KMS-11 (cell line): ENCODE measurements around the gene GRM7.
"Not testable (repeated sequence)": the region's sequence is repeated elsewhere in the genome, so short reads cannot be mapped to it uniquely, and the experiment has no call there.

Experiments used
- H2AFZ ChIP-seq: fragments of 200-600 bp; sonication (generic); 2 replicates; pipeline ENCODE4 v1.6.1; 2016; ENCODE audit warnings: antibody characterized with exemption, mixed run types, low read depth
- H3K27ac ChIP-seq: fragments of 200-600 bp; sonication (generic); 2 replicates; pipeline ENCODE4 v1.6.1; 2016; ENCODE audit warnings: mild to moderate bottlenecking, mixed run types
- H3K27me3 ChIP-seq: fragments of 200-600 bp; sonication (generic); 2 replicates; pipeline ENCODE4 v1.6.1; 2017; ENCODE audit warnings: mild to moderate bottlenecking, low read depth, mixed run types, moderate library complexity; ENCODE audit not compliant: insufficient read depth
- H3K36me3 ChIP-seq: fragments of 200-600 bp; sonication (generic); 2 replicates; pipeline ENCODE4 v1.6.1; 2017; ENCODE audit warnings: mild to moderate bottlenecking, mixed run types; ENCODE audit not compliant: insufficient read depth
- H3K4me1 ChIP-seq: fragments of 200-600 bp; sonication (generic); 2 replicates; pipeline ENCODE4 v1.6.1; 2016; ENCODE audit warnings: mild to moderate bottlenecking, low read depth, mixed run types; ENCODE audit not compliant: poor library complexity, severe bottlenecking
- H3K4me2 ChIP-seq: fragments of 200-600 bp; sonication (generic); 2 replicates; pipeline ENCODE4 v1.7.0; 2016; ENCODE audit warnings: mild to moderate bottlenecking, mixed run types
- H3K4me3 ChIP-seq: fragments of 200-600 bp; sonication (generic); IDR thresholded peaks from 2 replicates; pipeline ENCODE4 v1.6.1; 2017; ENCODE audit warnings: low read depth, low read length, mixed read lengths; ENCODE audit not compliant: insufficient read depth
- H3K79me2 ChIP-seq: fragments of 200-600 bp; sonication (generic); 2 replicates; pipeline ENCODE4 v1.6.1; 2016; ENCODE audit warnings: low read depth, mixed run types; ENCODE audit not compliant: insufficient read depth
- H3K9ac ChIP-seq: fragments of 200-600 bp; sonication (generic); 2 replicates; pipeline ENCODE4 v1.6.1; 2016; ENCODE audit warnings: mild to moderate bottlenecking, mixed run types
- H4K20me1 ChIP-seq: fragments of 200-600 bp; sonication (generic); 2 replicates; pipeline ENCODE4 v1.6.1; 2016; ENCODE audit warnings: mild to moderate bottlenecking, mixed run types; ENCODE audit not compliant: insufficient read depth
- TF ChIP-seq, protein P1 (sequence below): fragments of 200-600 bp; sonication (generic); conservative IDR thresholded peaks from 2 replicates; pipeline ENCODE4 v1.6.1; 2017; ENCODE audit warnings: low read depth, mild to moderate bottlenecking, antibody characterized with exemption, low read length, moderate library complexity, mixed read lengths

Gene GRM7

DNA sequence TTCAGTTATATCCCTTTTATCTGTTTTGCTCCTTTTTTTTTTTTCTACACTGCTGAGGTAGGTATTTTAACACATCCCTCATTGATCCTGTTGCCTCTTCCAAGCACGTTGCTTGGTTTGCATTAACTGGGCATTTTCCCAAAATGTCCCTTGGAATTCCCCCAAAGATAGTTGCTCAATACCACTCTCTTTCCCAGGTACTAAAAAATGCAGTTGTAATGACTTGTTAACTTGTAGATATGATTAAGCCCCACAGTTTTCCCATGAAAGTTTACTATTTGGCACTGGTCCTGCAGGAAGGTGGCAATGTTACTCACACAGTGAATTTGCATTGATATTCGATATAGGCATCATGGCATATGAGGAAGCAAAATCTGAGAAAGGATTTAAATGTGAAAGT, 67.1 kb downstream of the GRM7 start:
- Histone ChIP-seq H3K4me1 (no peaks in the 10 kb centered on the region), H3K27ac (no peak overlapping the region), H3K9ac (no peak overlapping the region), H3K27me3 (no peaks in the 10 kb centered on the region), H3K4me3 (no peak overlapping the region), H3K36me3 (no peaks in the 10 kb centered on the region), H3K79me2 (no peaks in the 10 kb centered on the region), H4K20me1 (no peaks in the 10 kb centered on the region), H3K4me2 (no peak overlapping the region), H2AFZ (no peak overlapping the region)
- TF ChIP-seq, protein P1, sequence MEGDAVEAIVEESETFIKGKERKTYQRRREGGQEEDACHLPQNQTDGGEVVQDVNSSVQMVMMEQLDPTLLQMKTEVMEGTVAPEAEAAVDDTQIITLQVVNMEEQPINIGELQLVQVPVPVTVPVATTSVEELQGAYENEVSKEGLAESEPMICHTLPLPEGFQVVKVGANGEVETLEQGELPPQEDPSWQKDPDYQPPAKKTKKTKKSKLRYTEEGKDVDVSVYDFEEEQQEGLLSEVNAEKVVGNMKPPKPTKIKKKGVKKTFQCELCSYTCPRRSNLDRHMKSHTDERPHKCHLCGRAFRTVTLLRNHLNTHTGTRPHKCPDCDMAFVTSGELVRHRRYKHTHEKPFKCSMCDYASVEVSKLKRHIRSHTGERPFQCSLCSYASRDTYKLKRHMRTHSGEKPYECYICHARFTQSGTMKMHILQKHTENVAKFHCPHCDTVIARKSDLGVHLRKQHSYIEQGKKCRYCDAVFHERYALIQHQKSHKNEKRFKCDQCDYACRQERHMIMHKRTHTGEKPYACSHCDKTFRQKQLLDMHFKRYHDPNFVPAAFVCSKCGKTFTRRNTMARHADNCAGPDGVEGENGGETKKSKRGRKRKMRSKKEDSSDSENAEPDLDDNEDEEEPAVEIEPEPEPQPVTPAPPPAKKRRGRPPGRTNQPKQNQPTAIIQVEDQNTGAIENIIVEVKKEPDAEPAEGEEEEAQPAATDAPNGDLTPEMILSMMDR: no peak

DNA sequence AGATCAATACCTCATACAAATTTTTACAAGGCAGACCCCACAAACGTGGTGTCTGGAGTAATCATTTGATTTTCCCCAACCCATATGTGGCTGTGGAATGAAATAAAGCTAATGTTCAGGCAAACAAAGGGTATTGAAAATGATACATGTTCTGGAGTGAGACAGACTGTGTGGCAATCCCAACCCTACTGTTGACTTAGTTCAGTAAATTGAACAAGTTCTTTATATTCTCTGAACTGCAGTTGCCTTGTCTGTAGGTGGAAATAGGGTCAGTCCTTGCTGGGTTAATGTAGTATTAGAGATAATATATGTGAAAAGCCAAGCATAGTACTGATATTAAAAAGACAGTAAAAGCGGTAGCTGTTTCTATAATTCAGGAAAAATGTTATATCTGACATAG, 69.0 kb downstream of the GRM7 start:
- no peaks in the 10 kb centered on the region for H3K36me3 ChIP-seq
- no peak overlapping the region for H2AFZ ChIP-seq
- no peak overlapping the region for H3K4me3 ChIP-seq
- H3K27me3 ChIP-seq: no peaks in the 10 kb centered on the region
- H3K27ac ChIP-seq: no peak overlapping the region
- TF ChIP-seq, protein P1: no peak
- H3K4me1 ChIP-seq: no peaks in the 10 kb centered on the region
- no peaks in the 10 kb centered on the region for H4K20me1 ChIP-seq
- no peaks in the 10 kb centered on the region for H3K79me2 ChIP-seq
- no peak overlapping the region for H3K9ac ChIP-seq
- H3K4me2 ChIP-seq: no peak overlapping the region

DNA sequence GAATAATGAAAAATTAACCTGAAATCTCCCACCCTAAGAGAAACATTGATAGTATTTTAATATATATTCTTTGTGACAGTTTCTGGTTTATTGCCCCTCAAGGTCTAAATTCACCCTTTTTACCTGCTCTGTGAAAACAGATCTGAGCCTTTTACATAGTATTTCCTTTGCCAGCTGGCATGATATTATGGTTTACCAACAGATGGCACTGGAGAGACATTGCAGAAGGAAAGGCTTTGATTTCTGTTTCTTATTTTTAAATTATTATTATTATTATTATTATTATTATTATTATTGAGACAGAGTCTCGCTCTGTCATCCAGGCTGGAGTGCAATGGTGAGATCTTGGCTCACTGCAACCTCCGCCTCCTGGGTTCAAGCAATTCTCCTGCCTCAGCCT, 74.5 kb downstream of the GRM7 start:
- H3K36me3 ChIP-seq, H3K27me3 ChIP-seq, H3K4me3 ChIP-seq, H3K4me2 ChIP-seq, H3K9ac ChIP-seq, H3K79me2 ChIP-seq, H3K27ac ChIP-seq, H2AFZ ChIP-seq, H3K4me1 ChIP-seq, H4K20me1 ChIP-seq: not testable (repeated sequence)

DNA sequence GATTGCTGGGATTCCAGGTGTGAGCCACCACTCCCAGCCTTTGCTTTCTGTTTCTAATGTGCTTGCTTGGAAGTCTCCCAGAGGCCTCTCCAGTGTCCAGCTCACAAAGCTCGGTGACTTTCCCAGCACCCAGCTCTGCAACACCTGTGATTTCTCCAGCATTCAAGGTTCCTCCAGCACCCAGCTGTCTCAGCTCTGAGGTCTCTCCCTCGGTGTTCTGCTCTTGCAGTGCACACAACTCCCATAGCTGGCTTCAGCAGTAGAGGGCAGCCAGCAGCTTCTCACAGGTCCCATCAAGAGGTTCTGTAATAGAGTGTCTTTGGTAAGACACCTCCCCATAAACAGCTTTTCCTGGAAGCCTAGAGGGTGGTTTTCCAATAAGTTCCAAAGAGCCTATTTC, 75.1 kb downstream of the GRM7 start:
- Histone ChIP-seq H3K4me3 (no peak overlapping the region), H3K79me2 (no peaks in the 10 kb centered on the region), H3K9ac (no peak overlapping the region), H4K20me1 (no peaks in the 10 kb centered on the region), H2AFZ (no peak overlapping the region), H3K27ac (no peak overlapping the region), H3K27me3 (no peaks in the 10 kb centered on the region), H3K4me1 (no peaks in the 10 kb centered on the region), H3K4me2 (no peak overlapping the region), H3K36me3 (no peaks in the 10 kb centered on the region)
- TF ChIP-seq, protein P1: no peak

DNA sequence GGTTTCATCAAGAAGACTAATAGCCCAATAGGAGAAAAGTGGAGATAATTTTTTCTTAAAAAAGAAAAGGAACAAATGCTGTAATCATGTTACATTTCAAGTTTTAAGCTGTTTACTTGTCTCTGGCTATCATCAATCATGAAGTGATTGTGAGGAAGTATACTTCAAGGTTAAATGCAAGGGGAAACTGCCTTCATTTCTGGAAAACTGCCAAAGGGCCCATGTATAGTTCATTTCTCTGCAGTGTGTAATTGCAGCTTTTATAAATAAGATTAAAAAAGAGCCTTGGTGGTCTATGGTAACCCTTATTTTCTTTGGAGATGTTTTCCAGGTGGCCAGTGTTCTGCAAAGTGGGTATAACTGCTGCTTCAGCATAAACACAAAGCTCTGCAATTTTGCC, 101.9 kb downstream of the GRM7 start:
- no peak overlapping the region for H3K4me2 ChIP-seq
- no peaks in the 10 kb centered on the region for H4K20me1 ChIP-seq
- H3K36me3 ChIP-seq: no peaks in the 10 kb centered on the region
- H3K27me3 ChIP-seq: no peaks in the 10 kb centered on the region
- H3K4me1 ChIP-seq: no peaks in the 10 kb centered on the region
- H3K79me2 ChIP-seq: no peaks in the 10 kb centered on the region
- TF ChIP-seq, protein P1: no peak
- H3K4me3 ChIP-seq: no peak overlapping the region
- H3K9ac ChIP-seq: no peak overlapping the region
- no peak overlapping the region for H2AFZ ChIP-seq
- H3K27ac ChIP-seq: no peak overlapping the region
